GM12891 (cell line): ENCODE results near the gene PTPN22.

ENCODE experiments used
- DNase-seq: peaks from one replicate; pipeline ENCODE4 v3.0.0; 2011; ENCODE audit warnings: low spot score; ENCODE audit not compliant: insufficient read length
- FAIRE-seq: peaks from 2 replicates; lab custom pipeline; 2011; peaks lifted over from hg19 to GRCh38; lab: Jason Lieb, UNC
- PAX5 ChIP-seq: IDR thresholded peaks from 2 replicates; pipeline ENCODE4 v1.6.1; 2011; ENCODE audit warnings: low read length, moderate library complexity, mild to moderate bottlenecking; ENCODE audit not compliant: insufficient read depth, severe bottlenecking
- POLR2A ChIP-seq: IDR thresholded peaks from 2 replicates; pipeline ENCODE4 v1.6.1; 2011; ENCODE audit warnings: low read depth, low read length, control low read depth
- POLR2AphosphoS5 ChIP-seq: IDR thresholded peaks from 2 replicates; pipeline ENCODE4 v1.6.1; 2011; ENCODE audit warnings: low read depth, low read length, control low read depth
- POU2F2 ChIP-seq: IDR thresholded peaks from 2 replicates; pipeline ENCODE4 v1.6.1; 2011; ENCODE audit warnings: low read depth, mild to moderate bottlenecking, control low read depth, low read length, moderate library complexity
- SPI1 ChIP-seq: IDR thresholded peaks from 2 replicates; pipeline ENCODE4 v1.6.1; 2011; ENCODE audit warnings: low read depth, low read length, control low read depth
- TAF1 ChIP-seq: IDR thresholded peaks from 2 replicates; pipeline ENCODE4 v1.6.1; 2011; ENCODE audit warnings: low read depth, low read length, control low read depth

Gene PTPN22

DNA sequence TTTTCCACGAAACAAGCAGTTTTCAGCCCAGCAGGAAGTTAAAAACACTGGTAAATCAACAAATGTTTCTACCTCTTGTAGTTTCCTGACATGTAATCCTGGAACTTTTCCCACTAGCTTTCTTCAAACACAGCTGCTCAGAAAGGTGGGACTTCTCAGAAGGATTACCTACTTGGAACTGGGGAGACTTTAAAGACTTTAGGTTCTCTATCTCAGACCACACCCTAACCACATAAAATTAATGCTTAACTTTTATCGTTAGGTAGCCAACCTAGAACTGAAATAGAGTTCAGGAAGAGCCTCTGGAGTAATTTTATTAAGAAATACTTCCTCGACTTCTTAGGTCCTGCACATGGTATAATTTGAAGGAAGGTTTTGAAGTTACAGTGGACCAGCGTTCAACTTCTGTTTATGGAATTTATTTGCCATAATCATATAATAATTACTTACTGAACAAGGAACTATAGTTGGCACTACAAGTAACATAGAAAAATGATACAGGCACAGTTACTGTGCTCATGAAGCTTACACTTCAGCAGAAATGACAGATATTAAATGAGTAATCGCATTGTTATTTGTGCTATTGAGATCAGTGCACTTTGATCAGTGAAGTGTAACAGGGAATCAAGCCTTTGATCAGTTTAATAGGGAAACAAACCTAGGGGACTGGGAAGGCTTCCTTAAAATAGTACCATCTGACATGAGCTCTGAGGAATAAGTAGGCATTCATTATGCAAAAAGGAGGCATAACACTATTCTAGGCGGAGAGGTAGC, 16.1 kb upstream of the PTPN22 start, which contains the start of gene BCL2L15:
TSS of gene BCL2L15 (minus strand) at position 180 of the 774 bp plus-strand sequence. CDS start 206 bp downstream, outside the sequence.
- no peak for FAIRE-seq
- no peak for DNase-seq
- no peak for TF ChIP-seq POU2F2
- no peak for TF ChIP-seq POLR2A
- no peak for TF ChIP-seq POLR2AphosphoS5
- no peak for TF ChIP-seq PAX5
- no peak for TF ChIP-seq TAF1
- no peak for TF ChIP-seq SPI1

DNA sequence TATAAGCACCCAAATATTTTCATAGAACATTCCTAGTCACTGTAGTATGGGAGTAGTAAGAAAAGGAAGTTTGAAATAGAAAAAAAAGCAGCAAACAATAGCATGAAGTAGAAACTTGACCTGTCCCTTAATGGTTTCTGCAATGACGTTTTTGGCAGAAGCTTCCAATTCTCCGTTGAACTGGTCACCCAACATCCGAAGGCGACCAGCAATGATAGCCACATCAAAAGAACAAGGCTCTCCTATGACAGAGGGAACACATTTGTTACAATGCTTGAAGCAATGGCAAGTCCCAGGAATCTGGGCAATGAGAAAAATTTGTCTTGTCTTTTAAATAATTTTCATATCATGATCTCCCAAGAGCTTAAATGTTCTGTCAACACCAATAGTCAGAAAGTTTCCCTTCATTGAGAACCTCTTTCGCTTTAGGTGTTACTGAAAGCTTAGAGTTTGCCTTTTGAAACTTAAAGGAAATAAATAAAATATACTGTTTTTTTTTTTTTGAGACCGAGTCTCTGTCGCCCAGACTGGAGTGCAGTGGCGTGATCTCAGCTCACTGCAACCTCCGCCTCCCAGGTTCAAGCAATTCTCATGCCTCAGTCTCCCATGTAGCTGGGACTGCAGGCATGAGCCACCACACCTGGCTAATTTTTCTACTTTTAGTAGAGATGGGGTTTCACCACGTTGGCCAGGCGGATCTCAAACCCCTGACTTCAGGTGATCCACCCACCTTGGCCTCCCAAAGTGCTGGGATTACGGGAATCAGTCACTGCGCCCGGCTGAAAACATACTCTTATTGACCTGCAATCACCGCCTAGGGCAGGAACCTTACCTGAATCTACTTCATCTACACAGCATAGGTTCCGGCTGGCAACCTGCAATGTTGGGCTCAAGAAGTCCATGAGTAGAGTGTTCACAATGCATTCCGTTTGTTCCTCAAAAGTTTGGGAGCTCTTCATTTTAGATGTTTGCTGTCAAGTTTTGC, 15.2 kb upstream of the PTPN22 start:
- no peak for TF ChIP-seq SPI1
- TF ChIP-seq PAX5 = no peak
- no peak for TF ChIP-seq POU2F2
- no peak for FAIRE-seq

DNA sequence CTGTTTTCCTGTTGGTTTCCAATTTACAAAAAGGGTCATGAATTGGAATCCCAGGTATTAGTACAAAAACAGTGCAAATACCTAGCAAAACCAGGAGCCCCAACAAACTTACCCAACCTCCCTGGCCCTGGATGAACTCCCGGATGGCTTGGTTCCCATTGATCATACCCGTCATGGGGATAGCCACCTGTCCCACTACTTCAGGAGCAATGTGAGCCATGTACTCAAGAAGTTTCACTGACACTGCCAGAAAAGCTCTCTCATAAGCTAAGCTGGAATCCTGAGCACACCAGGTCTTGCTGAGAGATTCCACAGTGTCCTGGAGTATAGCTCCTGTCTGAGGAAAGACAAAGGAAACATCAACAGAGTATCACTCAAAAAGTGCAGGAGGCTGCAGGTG, 10.1 kb upstream of the PTPN22 start:
- FAIRE-seq (no peak), DNase-seq (no peak)
- TF ChIP-seq PAX5 (no peak), POU2F2 (no peak), TAF1 (no peak), POLR2AphosphoS5 (no peak), POLR2A (no peak), SPI1 (no peak)

More for the DNA sequence above, 15.2 kb upstream of the PTPN22 start:
- DNase-seq = no peak

DNA sequence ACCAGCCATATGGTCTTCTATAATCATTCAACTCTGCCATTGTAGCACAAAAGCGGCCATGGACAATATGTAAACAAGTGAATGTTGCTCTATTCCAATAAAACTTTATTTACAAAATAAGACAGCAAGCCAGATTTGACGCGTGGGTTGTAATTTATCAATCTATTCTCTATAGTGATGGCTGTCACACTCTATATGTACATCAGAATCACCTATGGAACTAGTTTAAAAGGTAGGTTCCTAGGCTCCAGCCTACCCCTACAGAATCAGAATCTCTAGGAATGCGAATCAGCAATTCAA, 8.2 kb upstream of the PTPN22 start:
- DNase-seq (no peak), FAIRE-seq (no peak)

DNA sequence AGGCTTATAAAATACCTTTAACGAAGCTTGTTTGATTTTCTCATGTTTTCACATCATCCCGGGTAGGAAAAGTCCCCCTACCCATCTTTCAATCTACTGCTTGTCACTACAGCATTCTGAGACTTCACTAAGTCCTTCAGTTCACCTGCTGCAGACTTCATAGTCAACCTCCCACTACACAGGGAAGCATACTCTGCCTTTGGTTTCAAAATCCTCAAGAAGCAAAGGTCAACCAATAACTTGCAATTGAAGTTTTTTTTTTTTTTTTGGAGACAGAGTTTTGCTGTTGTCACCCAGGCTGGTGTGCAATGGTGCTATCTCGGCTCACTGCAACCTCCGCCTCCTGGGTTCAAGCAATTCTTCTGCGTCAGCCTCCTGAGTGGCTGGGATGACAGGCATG, 4.7 kb upstream of the PTPN22 start:
- DNase-seq = no peak
- no peak for FAIRE-seq
- TF ChIP-seq PAX5 (no peak), POLR2A (no peak), POU2F2 (no peak), SPI1 (no peak), POLR2AphosphoS5 (no peak), TAF1 (no peak)

More for the DNA sequence above, 8.2 kb upstream of the PTPN22 start:
- TF ChIP-seq POLR2AphosphoS5 (no peak), POU2F2 (no peak), SPI1 (no peak), TAF1 (no peak), POLR2A (no peak), PAX5 (no peak)

DNA sequence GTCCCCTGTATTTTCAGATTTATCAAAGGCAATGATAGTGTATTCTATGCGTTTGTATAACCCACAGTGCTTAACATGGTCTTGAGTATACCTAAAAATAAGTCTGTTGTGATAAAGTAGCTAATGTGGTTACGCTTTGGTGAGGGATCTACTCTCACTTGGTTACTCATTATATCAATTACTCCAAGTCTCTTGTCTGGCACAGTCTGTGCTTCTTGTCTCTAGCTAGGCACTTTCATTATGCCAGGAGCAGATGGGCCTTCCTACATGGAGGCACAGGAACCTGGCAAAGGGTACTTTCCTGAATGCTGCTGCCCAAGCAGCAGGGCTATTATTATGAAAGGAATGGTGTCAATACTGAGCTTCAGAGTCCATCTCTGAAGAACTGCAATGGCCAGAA, 4.2 kb upstream of the PTPN22 start:
- peak; percentile 79 for FAIRE-seq
- no peak for DNase-seq
- TF ChIP-seq TAF1 (no peak), POLR2AphosphoS5 (no peak), POLR2A (no peak)

DNA sequence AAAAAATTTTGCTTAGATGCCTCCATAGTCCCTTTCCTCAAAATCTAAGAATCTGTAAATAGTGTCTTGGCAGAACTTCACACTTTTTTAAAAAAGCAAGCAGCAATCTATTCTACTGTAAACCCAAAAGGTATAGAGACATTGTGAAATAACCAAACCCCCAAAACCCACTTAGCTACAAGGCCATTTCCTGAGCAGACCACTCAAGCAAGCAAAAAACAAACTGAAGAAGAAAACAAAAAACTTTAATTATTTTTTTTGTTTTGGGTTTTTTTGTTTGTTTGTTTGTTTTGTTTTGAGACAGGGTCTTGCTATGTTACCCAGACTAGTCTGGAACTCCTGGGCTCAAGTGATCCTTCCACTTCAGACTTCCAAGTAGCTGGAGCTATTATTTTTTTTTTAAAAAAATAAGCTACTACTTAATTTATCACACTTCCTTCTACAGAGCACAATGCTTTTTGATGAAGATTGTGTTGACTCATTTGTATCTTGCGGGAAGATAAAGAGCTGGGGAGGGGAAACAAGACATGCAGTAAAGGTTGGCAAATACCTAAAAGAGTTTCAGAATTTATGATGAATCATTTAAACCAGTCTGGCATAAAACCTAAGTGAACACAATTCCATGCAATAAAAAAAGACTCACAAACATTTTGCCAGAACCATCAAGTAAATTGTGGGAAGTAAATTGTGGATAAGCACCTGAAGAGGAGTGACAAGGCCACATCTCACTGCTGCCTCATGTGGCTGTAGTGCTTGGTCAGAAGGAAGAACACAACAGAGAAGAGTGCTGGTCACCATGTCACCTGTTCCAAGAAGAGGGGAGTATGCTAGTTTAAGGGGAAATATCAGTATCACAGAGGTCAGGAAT, 2.7 kb upstream of the PTPN22 start:
- FAIRE-seq (peak; percentile 92), DNase-seq (no peak)

DNA sequence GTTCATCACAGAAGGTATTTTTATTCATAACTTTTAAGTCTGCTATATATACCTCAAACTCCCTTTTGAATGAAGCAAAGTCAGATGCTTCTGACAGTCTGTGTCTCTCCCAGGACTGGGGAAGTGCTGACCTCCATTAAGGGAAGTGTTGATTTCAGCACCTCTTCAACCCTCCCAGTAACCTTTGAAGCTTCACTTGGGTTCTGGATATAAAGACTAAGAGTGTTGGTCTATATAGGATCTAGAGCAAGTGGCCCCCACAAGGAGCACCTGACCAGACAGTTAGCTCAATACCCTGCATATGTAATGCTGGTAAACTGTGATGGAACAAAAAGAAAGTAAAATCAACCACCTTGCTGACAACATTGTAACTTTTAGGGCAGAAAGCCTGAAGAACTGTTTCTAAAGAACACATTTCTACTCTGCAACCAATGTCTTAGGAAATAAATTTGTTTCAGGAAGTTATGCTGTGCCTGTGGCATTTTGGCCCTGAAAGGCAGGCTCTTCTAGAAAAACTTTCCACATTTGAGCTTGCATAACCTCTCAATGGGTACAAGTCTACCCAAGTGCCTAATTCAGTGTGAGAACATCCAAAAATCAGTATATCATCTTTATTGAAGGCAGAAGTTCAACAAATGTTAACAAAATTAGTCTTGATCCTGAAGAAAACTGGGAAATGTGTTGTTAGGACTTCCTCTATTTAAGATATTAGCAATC, 865 bp upstream of the PTPN22 start:
- DNase-seq (no peak), FAIRE-seq (peak; percentile 69)
- TF ChIP-seq TAF1 (no peak), SPI1 (peak; percentile 48), POU2F2 (no peak), POLR2AphosphoS5 (no peak), POLR2A (no peak), PAX5 (no peak)

More for the DNA sequence above, 2.7 kb upstream of the PTPN22 start:
- no peak for TF ChIP-seq POLR2AphosphoS5
- TF ChIP-seq SPI1 = peak; percentile 48
- TF ChIP-seq TAF1 = no peak
- TF ChIP-seq POU2F2 = no peak
- no peak for TF ChIP-seq POLR2A
